Measurements from ENCODE around the gene POU2AF3.

DNA sequence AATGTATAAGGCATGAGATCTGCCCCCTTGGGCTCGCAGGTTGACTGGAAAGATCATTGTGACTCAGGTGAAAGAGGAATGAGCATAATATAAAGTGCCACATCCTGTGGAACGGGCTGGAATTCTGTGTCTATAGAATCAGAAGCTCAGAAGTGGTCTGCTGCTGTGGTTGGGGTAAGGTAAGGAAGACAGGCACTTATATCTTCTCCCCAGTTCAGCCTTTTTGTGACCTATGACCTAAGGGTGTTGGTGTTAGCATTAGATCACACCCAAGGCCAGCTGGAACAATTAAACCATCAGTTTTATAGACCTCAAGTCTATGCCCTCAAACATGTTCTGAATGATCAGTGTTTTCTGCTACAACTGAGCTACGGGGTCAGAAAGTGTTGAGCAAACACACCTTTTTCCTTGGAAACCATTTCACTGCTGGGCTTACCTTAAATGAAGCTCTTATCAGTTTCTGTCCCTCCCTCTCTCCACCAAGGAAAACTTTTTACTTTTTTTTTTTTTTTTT, 15.7 kb upstream of the POU2AF3 start:
- no peak for TF ChIP-seq CTCF (conservative IDR thresholded peaks at IDR 0.05; ENCODE audit: low read length)
- no peak for TF ChIP-seq EZH2phosphoT487 (IDR thresholded peaks at IDR 0.05; ENCODE audit: borderline replicate concordance)

Measured in Loucy (cell line).